ENCODE measurements around the gene CD247.
A peak's percentile ranks its signal among the peaks of the same experiment; 100 is the strongest.

Gene CD247

GRCh38 chr1:167457936-167458584, 60.3 kb downstream of the CD247 start:
- no peak for DNase-seq

- no peak for DNase-seq
Observed at GRCh38 chr1:167456926-167457325, 61.4 kb downstream of the CD247 start.

- no peak for DNase-seq
Observed at GRCh38 chr1:167456524-167456923, 61.8 kb downstream of the CD247 start.

- DNase-seq, result peak; percentile 46 to 79 (median 59)
Observed at GRCh38 chr1:167455786-167456446, 62.4 kb downstream of the CD247 start.

- peak; percentile 66 to 88 (median 67) for DNase-seq
Observed at GRCh38 chr1:167454894-167455785, 63.2 kb downstream of the CD247 start.

- no peak for DNase-seq
Observed at GRCh38 chr1:167454304-167454893, 63.9 kb downstream of the CD247 start.

GRCh38 chr1:167453123-167453522, 65.2 kb downstream of the CD247 start:
- no peak for DNase-seq

GRCh38 chr1:167452483-167452882, 65.8 kb downstream of the CD247 start:
- DNase-seq, result no peak

- no peak for DNase-seq
Observed at GRCh38 chr1:167450843-167451242, 67.5 kb downstream of the CD247 start.

- DNase-seq, result peak; percentile 72 to 77 (median 73)
Observed at GRCh38 chr1:167447521-167448136, 70.7 kb downstream of the CD247 start.

- DNase-seq, result peak; percentile 17 to 37 (median 34)
Observed at GRCh38 chr1:167446966-167447365, 71.4 kb downstream of the CD247 start.

- no peak for DNase-seq
Observed at GRCh38 chr1:167443757-167444156, 74.6 kb downstream of the CD247 start.

GRCh38 chr1:167442854-167443565, 75.3 kb downstream of the CD247 start:
- no peak for DNase-seq

- peak; percentile 88 to 95 (median 92) for DNase-seq
Observed at GRCh38 chr1:167442142-167442848, 76.0 kb downstream of the CD247 start.

GRCh38 chr1:167441222-167441621, 77.1 kb downstream of the CD247 start:
- DNase-seq, result no peak

- no peak for DNase-seq
Observed at GRCh38 chr1:167440776-167441175, 77.6 kb downstream of the CD247 start.

GRCh38 chr1:167440345-167440744, 78.0 kb downstream of the CD247 start:
- no peak for DNase-seq

- peak; percentile 60 to 68 (median 61) for DNase-seq
Observed at GRCh38 chr1:167439301-167439988, 78.9 kb downstream of the CD247 start.

- DNase-seq, result no peak
Observed at GRCh38 chr1:167438171-167439138, 79.9 kb downstream of the CD247 start.

All from suppressor macrophage treated with lipopolysaccharide for 1 hour (primary cell).